Stimulated activated CD4-positive, alpha-beta T cell treated with anti-CD3 and anti-CD28 coated beads, TNF-alpha, amount 100 ng/mL, for 1 hour (primary cell): Measurements from ENCODE around the gene FN3K.

Experiments
- DNase-seq, 3 donors: peaks; one replicate each; pipeline ENCODE4 v3.0.0-alpha.2; 2020; ENCODE audit warnings: low read depth in 3 of 3, low spot score in 1 of 3

The FN3K gene

GRCh38 chr17:82703036-82703745, 32.2 kb upstream of the FN3K start:
- no peak for DNase-seq

GRCh38 chr17:82703935-82704865, 31.2 kb upstream of the FN3K start:
- DNase-seq: no peak

GRCh38 chr17:82704886-82705285, 30.5 kb upstream of the FN3K start:
- DNase-seq: no peak

- DNase-seq: no peak
Measured at GRCh38 chr17:82705756-82706155, 29.7 kb upstream of the FN3K start.

GRCh38 chr17:82709024-82709675, 26.3 kb upstream of the FN3K start:
- DNase-seq: no peak

- DNase-seq: no peak
Measured at GRCh38 chr17:82709676-82710498, 25.5 kb upstream of the FN3K start.

GRCh38 chr17:82710499-82711232, 24.7 kb upstream of the FN3K start:
- DNase-seq: no peak

GRCh38 chr17:82713071-82713723, 22.2 kb upstream of the FN3K start:
- no peak for DNase-seq

GRCh38 chr17:82716203-82717010, 19.0 kb upstream of the FN3K start, which contains the start of gene FN3KRP:
FN3KRP (plus strand) TSS chr17:82716706; CDS start chr17:82716756, 50 bp downstream.
- DNase-seq: peak; percentile 56 to 91 (median 75)

- no peak for DNase-seq
Measured at GRCh38 chr17:82718986-82719685, 16.3 kb upstream of the FN3K start.

GRCh38 chr17:82720204-82720603, 15.2 kb upstream of the FN3K start:
- DNase-seq: no peak

- DNase-seq: no peak
Measured at GRCh38 chr17:82722341-82723013, 12.9 kb upstream of the FN3K start.

GRCh38 chr17:82723169-82723807, 12.1 kb upstream of the FN3K start:
- DNase-seq: no peak

- DNase-seq: no peak
Measured at GRCh38 chr17:82726427-82726826, 9.0 kb upstream of the FN3K start.

- no peak for DNase-seq
Measured at GRCh38 chr17:82729479-82730260, 5.7 kb upstream of the FN3K start.

- no peak for DNase-seq
Measured at GRCh38 chr17:82732118-82732743, 3.2 kb upstream of the FN3K start.
